ENCODE results near the gene MRPL4.

Gene MRPL4

DNA sequence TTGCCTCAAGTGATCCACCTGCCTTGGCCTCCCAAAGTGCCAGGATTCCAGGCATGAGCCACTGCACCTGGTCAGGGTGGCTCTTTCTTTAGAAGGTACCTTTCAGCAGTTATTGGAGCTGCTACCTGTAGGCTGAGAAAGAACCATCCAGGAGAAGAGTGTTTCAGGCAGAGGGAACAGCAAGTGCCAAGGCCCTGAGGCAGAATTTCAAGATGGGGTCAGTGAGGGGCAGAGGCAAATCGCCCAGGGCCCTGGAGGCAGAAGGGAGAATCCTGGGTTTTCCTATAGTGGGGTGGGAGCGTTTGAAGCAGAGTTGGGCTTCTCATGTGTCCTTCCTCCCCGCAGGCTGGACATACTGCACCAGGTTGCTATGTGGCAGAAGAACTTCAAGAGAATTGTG lies 2.2 kb downstream of the MRPL4 start:
- H3K4me3 ChIP-seq (replicated peaks in 1 of 2; ENCODE audit: low read depth in 2 of 2, low read length in 2 of 2): no peak overlapping the region
- DNase-seq (ENCODE audit: low read depth in 2 of 2): no peak
- TF ChIP-seq, protein P1, sequence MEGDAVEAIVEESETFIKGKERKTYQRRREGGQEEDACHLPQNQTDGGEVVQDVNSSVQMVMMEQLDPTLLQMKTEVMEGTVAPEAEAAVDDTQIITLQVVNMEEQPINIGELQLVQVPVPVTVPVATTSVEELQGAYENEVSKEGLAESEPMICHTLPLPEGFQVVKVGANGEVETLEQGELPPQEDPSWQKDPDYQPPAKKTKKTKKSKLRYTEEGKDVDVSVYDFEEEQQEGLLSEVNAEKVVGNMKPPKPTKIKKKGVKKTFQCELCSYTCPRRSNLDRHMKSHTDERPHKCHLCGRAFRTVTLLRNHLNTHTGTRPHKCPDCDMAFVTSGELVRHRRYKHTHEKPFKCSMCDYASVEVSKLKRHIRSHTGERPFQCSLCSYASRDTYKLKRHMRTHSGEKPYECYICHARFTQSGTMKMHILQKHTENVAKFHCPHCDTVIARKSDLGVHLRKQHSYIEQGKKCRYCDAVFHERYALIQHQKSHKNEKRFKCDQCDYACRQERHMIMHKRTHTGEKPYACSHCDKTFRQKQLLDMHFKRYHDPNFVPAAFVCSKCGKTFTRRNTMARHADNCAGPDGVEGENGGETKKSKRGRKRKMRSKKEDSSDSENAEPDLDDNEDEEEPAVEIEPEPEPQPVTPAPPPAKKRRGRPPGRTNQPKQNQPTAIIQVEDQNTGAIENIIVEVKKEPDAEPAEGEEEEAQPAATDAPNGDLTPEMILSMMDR (IDR thresholded peaks at IDR 0.05; ENCODE audit: low read depth, low read length): no peak

- TF ChIP-seq, protein P1 (IDR thresholded peaks at IDR 0.05; ENCODE audit: low read depth, low read length): no peak
- no peak overlapping the region for H3K4me3 ChIP-seq (replicated peaks in 1 of 2; ENCODE audit: low read depth in 2 of 2, low read length in 2 of 2)
- no peak for DNase-seq (ENCODE audit: low read depth in 2 of 2)
These were observed 3.3 kb downstream of the MRPL4 start for GRCh38 chr19:10255358-10255757.

GRCh38 chr19:10256551-10256950 lies 4.5 kb downstream of the MRPL4 start:
- H3K4me3 ChIP-seq (replicated peaks in 1 of 2; ENCODE audit: low read depth in 2 of 2, low read length in 2 of 2): no peak overlapping the region
- no peak for DNase-seq (ENCODE audit: low read depth in 2 of 2)
- TF ChIP-seq, protein P1 (IDR thresholded peaks at IDR 0.05; ENCODE audit: low read depth, low read length): no peak

DNA sequence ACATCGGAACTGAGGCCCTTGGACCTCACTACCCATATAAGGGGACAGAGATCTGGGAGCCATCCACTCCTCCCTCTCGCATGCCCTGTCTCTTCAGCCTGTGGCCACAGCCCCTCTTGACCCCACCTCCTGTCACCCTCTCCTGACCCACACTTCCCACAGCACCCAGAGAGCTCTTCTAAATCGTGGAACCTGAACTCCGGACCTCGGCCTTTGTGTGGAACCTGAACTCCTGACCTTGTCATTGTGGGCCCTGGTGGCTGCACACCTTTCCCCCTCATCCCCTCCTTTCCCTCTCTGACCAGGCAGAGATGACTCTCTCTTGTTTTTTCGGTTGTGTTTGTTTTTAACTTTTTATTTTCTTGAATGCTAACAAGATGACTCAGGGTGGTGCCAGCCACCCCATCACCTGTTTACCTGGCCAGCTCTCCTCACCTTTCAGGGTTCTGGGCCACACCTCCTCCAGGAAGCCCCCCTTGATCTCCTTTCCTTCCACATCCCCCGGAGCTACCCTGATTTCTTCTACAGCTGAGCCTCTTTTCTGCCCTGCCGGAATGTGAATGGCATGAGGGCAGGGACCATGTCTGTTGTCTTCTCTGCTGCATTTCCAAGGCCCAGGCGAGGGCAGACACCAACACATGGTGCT lies 5.1 kb downstream of the MRPL4 start:
- TF ChIP-seq, protein P1 (IDR thresholded peaks at IDR 0.05; ENCODE audit: low read depth, low read length): no peak
- no peak overlapping the region for H3K4me3 ChIP-seq (replicated peaks in 1 of 2; ENCODE audit: low read depth in 2 of 2, low read length in 2 of 2)
- no peak for DNase-seq (ENCODE audit: low read depth in 2 of 2)

DNA sequence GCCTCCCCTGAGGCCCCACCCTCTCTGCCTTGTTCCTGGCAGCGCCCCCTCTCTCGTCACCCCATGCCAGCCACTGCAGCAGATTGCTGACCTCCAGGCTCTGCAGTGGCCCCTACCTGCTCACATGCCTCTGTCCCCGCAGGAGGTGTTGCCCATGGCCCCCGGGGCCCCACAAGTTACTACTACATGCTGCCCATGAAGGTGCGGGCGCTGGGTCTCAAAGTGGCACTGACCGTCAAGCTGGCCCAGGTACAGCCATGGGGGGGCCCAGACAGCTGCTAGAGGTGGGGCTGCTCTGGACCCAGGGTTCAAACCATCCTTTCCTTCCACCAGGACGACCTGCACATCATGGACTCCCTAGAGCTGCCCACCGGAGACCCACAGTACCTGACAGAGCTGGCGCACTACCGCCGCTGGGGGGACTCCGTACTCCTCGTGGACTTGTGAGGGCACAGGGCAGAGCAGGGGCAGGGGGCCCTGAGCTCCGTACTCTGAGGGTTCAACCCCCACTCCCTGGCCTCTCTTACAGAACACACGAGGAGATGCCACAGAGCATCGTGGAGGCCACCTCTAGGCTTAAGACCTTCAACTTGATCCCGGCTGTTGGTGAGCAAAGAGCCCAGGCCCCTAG lies 6.2 kb downstream of the MRPL4 start:
- DNase-seq (ENCODE audit: low read depth in 2 of 2): no peak
- no peak overlapping the region for H3K4me3 ChIP-seq (replicated peaks in 1 of 2; ENCODE audit: low read depth in 2 of 2, low read length in 2 of 2)
- TF ChIP-seq, protein P1 (IDR thresholded peaks at IDR 0.05; ENCODE audit: low read depth, low read length): no peak

- TF ChIP-seq, protein P1 (IDR thresholded peaks at IDR 0.05; ENCODE audit: low read depth, low read length): peak; percentile 71
- H3K4me3 ChIP-seq (replicated peaks in 1 of 2; ENCODE audit: low read depth in 2 of 2, low read length in 2 of 2): no peak overlapping the region
- DNase-seq (ENCODE audit: low read depth in 2 of 2): peak; percentile 89 to 90
These were observed 7.3 kb downstream of the MRPL4 start for GRCh38 chr19:10259162-10259905.
